ENCODE results near the gene CHST9. TPM values are rescaled to one million over a fixed set of nuclear protein-coding genes. Genes with fewer than 3 reads are reported as not detected.

CHST9 gene
- total and polyA plus RNA-seq, 2 donors (not counting 3 experiments of a cell fraction or from before 2014, with no cell fraction given) = not detected

DNA sequence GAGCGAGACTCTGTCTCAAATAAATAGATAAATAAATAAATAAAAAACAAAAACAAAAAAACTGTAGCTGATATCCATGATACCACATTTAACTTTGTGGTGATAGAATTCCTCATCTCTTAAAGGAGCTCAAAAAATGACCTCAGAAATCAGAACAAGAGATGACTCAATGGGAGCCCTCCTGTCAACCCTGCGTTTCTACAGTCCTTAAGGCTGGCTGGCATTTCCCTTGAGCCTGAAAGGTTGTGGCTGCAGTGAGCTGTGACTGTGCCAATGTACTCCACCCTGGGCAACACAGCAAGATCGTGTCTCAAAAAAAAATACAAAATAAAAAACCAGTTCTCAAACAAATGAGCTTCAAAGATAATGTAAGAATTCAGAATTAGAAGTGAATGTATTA lies 40.4 kb downstream of the CHST9 start:
- intact Hi-C loops (cut with micrococcal nuclease) = no loop called here

DNA sequence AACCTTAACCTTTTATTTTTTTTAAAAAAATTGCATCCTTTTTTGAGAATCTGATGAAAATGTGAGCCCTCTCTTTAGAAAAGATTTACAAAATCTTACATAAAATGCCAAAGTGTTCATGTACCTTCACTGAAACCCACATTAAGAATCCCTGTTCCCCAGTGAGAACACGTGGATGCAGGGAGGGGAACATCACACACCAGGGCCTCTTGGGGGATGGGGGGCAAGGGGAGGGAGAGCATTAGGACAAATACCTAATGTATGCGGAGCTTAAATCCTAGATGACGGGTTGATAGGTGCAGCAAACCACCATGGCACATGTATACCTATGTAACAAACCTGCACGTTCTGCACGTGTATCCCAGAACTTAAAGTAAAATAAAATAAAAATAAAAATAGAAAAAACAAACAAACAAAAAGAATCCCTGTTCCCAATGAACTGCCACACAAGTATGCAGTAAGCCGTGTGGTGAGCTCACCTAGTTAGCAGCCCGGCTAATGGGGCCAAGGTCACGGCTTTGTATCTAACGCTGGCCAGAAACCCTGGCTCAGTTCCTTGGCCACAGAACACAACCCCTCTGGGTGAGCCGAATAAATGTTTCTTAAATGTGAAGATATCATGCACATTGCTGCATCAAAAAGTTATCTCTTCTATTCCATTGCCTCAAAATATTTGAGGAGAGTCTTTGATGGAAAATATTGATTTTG lies 41.4 kb downstream of the CHST9 start:
- Histone ChIP-seq H4K20me1 (replicated peaks; ENCODE audit: control insufficient read depth, extremely low read depth, insufficient read depth, low read length) (no peaks in the 10 kb centered on the region), H3K79me2 (ENCODE audit: control insufficient read depth, insufficient read depth, low read length) (no peaks in the 10 kb centered on the region), H2AFZ (ENCODE audit: low read depth, low read length) (no peak overlapping the region), H3K36me3 (ENCODE audit: control insufficient read depth in 2 of 2, extremely low read depth in 1 of 2, insufficient read depth in 2 of 2, low read length in 2 of 2) (no peaks in the 10 kb centered on the region), H3K9me3 (replicated peaks; ENCODE audit: control insufficient read depth, insufficient read depth, low read length) (no peaks in the 10 kb centered on the region), H3K4me1 (ENCODE audit: control insufficient read depth, extremely low read depth, insufficient read depth, low read length) (no peaks in the 10 kb centered on the region), H3K27me3 (ENCODE audit: control insufficient read depth in 2 of 2, insufficient read depth in 2 of 2, low read length in 2 of 2) (no peaks in the 10 kb centered on the region), H3K27ac (ENCODE audit: insufficient read depth, low read depth, low read length) (no peak overlapping the region), H3K4me3 (replicated peaks in 1 of 3; ENCODE audit: insufficient read depth in 1 of 3, low read depth in 1 of 3, low read length in 3 of 3) (no peak overlapping the region), H3K9me1 (replicated peaks; ENCODE audit: control insufficient read depth, extremely low read depth, insufficient read depth, low read length) (no peaks in the 10 kb centered on the region), H3K4me2 (ENCODE audit: insufficient read depth, low read length) (no peak overlapping the region), H3K9ac (replicated peaks; ENCODE audit: extremely low read depth, insufficient read depth, low read length) (no peak overlapping the region)
- ChIA-PET CTCF (no interaction called here), POLR2A (no interaction called here)
- DNase-seq (ENCODE audit: low read depth, low spot score) = no peak
- intact Hi-C loops (cut with micrococcal nuclease) (no loop called here), dilution Hi-C loops (cut with MboI; ENCODE audit: extremely low pct_ligation_motif_present, low sequenced_read_pairs) (no loop called here)
- no peak for FAIRE-seq
- TF ChIP-seq EZH2 (IDR thresholded peaks at IDR 0.05; ENCODE audit: borderline replicate concordance, low read depth, low read length, severe bottlenecking) (no peak), JUN (IDR thresholded peaks at IDR 0.05; ENCODE audit: borderline replicate concordance, insufficient read depth, insufficient read length, low read depth) (no peak), GATA2 (IDR thresholded peaks at IDR 0.05; ENCODE audit: insufficient read depth, insufficient read length, low read depth, low read length) (no peak), MYC (IDR thresholded peaks at IDR 0.05; ENCODE audit: low read depth, low read length) (no peak), POLR2A (IDR thresholded peaks at IDR 0.05; ENCODE audit: low read depth, low read length) (no peak), POLR2AphosphoS5 (IDR thresholded peaks at IDR 0.05; ENCODE audit: insufficient read depth, low read depth, low read length) (no peak), FOS (IDR thresholded peaks at IDR 0.05; ENCODE audit: borderline replicate concordance, insufficient read depth, low read length) (no peak)
- TF ChIP-seq, protein P1, sequence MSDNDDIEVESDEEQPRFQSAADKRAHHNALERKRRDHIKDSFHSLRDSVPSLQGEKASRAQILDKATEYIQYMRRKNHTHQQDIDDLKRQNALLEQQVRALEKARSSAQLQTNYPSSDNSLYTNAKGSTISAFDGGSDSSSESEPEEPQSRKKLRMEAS (IDR thresholded peaks at IDR 0.05; ENCODE audit: insufficient read depth, insufficient read length) = no peak
- TF ChIP-seq, protein P2, sequence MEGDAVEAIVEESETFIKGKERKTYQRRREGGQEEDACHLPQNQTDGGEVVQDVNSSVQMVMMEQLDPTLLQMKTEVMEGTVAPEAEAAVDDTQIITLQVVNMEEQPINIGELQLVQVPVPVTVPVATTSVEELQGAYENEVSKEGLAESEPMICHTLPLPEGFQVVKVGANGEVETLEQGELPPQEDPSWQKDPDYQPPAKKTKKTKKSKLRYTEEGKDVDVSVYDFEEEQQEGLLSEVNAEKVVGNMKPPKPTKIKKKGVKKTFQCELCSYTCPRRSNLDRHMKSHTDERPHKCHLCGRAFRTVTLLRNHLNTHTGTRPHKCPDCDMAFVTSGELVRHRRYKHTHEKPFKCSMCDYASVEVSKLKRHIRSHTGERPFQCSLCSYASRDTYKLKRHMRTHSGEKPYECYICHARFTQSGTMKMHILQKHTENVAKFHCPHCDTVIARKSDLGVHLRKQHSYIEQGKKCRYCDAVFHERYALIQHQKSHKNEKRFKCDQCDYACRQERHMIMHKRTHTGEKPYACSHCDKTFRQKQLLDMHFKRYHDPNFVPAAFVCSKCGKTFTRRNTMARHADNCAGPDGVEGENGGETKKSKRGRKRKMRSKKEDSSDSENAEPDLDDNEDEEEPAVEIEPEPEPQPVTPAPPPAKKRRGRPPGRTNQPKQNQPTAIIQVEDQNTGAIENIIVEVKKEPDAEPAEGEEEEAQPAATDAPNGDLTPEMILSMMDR (IDR thresholded peaks at IDR 0.05; ENCODE audit: extremely low read depth in 1 of 2, insufficient read depth in 1 of 2, low read depth in 1 of 2, low read length in 2 of 2) = no peak
- no TSS peak for BruUV-seq (replicated peaks)

More for the DNA sequence above, 40.4 kb downstream of the CHST9 start:
- no TSS peak for BruUV-seq (replicated peaks)
- Histone ChIP-seq H3K9me1 (replicated peaks; ENCODE audit: control insufficient read depth, extremely low read depth, insufficient read depth, low read length) (no peaks in the 10 kb centered on the region), H3K4me2 (ENCODE audit: insufficient read depth, low read length) (no peak overlapping the region), H3K9ac (replicated peaks; ENCODE audit: extremely low read depth, insufficient read depth, low read length) (no peak overlapping the region), H3K4me1 (ENCODE audit: control insufficient read depth, extremely low read depth, insufficient read depth, low read length) (no peaks in the 10 kb centered on the region), H3K9me3 (replicated peaks; ENCODE audit: control insufficient read depth, insufficient read depth, low read length) (no peaks in the 10 kb centered on the region), H3K79me2 (ENCODE audit: control insufficient read depth, insufficient read depth, low read length) (no peaks in the 10 kb centered on the region), H3K27me3 (ENCODE audit: control insufficient read depth in 2 of 2, insufficient read depth in 2 of 2, low read length in 2 of 2) (no peaks in the 10 kb centered on the region), H4K20me1 (replicated peaks; ENCODE audit: control insufficient read depth, extremely low read depth, insufficient read depth, low read length) (no peaks in the 10 kb centered on the region), H3K27ac (ENCODE audit: insufficient read depth, low read depth, low read length) (no peak overlapping the region), H3K36me3 (ENCODE audit: control insufficient read depth in 2 of 2, extremely low read depth in 1 of 2, insufficient read depth in 2 of 2, low read length in 2 of 2) (no peaks in the 10 kb centered on the region), H3K4me3 (replicated peaks in 1 of 3; ENCODE audit: insufficient read depth in 1 of 3, low read depth in 1 of 3, low read length in 3 of 3) (no peak overlapping the region), H2AFZ (ENCODE audit: low read depth, low read length) (no peak overlapping the region)
- ChIA-PET POLR2A (no interaction called here), CTCF (no interaction called here)
- TF ChIP-seq EZH2 (IDR thresholded peaks at IDR 0.05; ENCODE audit: borderline replicate concordance, low read depth, low read length, severe bottlenecking) = no peak
- no peak for TF ChIP-seq FOS (IDR thresholded peaks at IDR 0.05; ENCODE audit: borderline replicate concordance, insufficient read depth, low read length)
- TF ChIP-seq, protein P1 (IDR thresholded peaks at IDR 0.05; ENCODE audit: insufficient read depth, insufficient read length) = no peak
- no peak for TF ChIP-seq POLR2AphosphoS5 (IDR thresholded peaks at IDR 0.05; ENCODE audit: insufficient read depth, low read depth, low read length)
- no peak for TF ChIP-seq JUN (IDR thresholded peaks at IDR 0.05; ENCODE audit: borderline replicate concordance, insufficient read depth, insufficient read length, low read depth)
- TF ChIP-seq MYC (IDR thresholded peaks at IDR 0.05; ENCODE audit: low read depth, low read length) = no peak
- no peak for TF ChIP-seq POLR2A (IDR thresholded peaks at IDR 0.05; ENCODE audit: low read depth, low read length)
- FAIRE-seq (no peak), DNase-seq (ENCODE audit: low read depth, low spot score) (no peak)
- dilution Hi-C loops (cut with MboI; ENCODE audit: extremely low pct_ligation_motif_present, low sequenced_read_pairs) = no loop called here

All from endothelial cell of umbilical vein (primary cell).